AG08396 (cell line): Measurements from ENCODE around the gene LSM4.

Experiments
- DNase-seq: peaks from one replicate; pipeline ENCODE4 v3.0.0; 2012; ENCODE audit warnings: low spot score, mixed read lengths

LSM4 gene

GRCh38 chr19:18278521-18279265, 44.2 kb downstream of the LSM4 start:
- no peak for DNase-seq

- DNase-seq = peak; percentile 90
Measured at GRCh38 chr19:18274781-18275356, 48.0 kb downstream of the LSM4 start.

- no peak for DNase-seq
Measured at GRCh38 chr19:18274219-18274780, 48.6 kb downstream of the LSM4 start, which contains the start of gene IQCN. IQCN (minus strand) TSS chr19:18274452; CDS start chr19:18269478, 4,974 bp downstream.

DNA sequence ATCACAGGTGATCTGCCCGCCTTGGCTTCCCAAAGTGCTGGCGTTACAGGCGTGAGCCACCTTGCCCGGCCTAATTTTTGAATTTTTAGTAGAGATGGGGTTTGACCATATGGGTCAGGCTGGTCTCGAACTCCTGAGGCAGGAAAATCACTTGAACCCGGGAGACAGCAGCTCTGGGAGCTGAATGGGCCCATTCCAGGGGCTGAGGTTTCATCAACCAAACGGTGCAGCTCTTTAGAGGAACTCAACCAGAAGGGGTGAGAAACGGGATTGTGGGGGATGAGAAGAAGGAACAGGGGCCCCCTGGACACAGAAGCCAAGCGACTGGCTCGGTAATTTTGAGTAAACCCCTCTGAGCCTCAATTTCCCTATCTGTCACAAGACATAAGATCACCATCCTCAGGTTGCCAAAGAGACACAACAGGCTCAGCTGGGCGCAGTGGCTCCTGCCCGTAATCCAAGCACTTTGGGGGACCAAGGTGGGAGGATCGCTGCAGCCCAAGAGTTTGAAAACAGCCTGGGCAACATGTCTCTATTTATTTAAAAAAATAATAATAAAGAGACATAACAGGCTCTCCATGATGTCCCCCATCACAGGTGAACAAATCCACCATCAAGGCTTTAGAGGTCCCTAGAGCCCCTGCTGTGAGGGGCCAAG, 49.2 kb downstream of the LSM4 start:
- DNase-seq = no peak

DNA sequence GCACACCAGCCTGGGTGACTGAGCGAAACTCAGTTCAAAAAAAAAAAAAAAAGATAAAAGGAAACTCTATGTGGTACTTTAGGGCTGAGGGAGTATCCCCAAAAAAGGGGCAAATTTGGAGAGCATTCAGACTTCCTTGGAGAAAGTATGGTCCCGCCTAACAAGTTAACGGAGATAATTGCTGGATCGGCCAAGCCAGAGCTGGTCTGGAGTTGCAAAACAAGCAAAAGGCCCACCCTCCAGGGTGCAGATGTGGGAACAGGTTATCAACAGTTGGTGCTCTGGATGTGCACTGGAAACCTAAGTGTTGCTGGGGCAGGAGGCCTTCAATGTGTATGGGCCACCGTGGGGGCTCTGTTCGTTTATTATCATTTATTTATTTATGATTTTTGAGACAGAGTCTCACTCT, 51.4 kb downstream of the LSM4 start:
- DNase-seq = no peak

DNA sequence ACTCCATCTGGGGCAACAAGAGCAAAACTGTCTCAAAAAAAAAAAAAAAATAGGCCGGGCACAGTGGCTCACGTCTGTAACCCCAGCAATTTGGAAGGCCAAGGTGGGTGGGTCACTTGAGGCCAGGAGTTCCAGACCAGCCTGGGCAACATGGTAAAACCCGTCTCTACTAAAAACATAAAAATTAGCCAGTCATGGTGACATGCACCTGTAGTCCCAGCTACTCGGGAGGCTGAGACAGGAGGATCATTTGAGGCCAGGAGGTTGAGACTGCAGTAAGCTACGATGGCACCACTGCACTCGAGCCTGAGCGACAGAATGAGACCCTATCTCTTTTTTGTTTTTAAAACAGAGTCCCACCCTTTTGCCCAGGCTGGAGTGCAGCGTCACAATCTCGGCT, 52.5 kb downstream of the LSM4 start:
- DNase-seq = no peak

DNA sequence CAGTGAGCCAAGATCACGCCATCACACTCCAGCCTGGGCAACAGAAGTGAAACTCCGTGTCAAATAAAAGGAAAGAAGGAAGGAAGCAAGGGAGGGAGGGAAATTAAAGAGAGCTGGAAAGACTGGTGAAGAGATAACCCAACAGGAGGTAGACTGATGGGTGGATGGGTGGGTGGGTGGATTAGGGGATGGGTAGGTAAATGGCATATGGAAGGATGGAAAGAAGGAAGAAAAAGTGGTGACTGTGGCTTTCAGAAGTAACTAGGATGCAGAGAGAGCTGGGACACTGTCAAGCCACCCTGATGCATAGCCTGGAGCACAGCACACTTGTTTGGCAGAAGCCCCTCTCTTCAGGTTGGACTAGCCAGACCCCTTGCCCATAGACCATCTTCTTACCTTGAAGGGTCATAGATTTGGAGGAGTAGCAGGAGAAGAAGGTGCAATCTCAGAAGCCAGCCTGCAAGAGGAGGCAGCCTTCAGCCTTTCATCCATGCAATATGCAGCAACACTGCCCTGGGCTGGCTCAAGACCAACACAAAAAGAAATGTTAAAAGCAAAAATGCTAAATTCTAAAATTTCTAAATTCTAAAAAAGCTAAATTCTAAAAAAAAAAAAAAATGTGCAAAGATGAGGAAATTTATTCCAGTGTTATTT, 53.7 kb downstream of the LSM4 start:
- DNase-seq = no peak

DNA sequence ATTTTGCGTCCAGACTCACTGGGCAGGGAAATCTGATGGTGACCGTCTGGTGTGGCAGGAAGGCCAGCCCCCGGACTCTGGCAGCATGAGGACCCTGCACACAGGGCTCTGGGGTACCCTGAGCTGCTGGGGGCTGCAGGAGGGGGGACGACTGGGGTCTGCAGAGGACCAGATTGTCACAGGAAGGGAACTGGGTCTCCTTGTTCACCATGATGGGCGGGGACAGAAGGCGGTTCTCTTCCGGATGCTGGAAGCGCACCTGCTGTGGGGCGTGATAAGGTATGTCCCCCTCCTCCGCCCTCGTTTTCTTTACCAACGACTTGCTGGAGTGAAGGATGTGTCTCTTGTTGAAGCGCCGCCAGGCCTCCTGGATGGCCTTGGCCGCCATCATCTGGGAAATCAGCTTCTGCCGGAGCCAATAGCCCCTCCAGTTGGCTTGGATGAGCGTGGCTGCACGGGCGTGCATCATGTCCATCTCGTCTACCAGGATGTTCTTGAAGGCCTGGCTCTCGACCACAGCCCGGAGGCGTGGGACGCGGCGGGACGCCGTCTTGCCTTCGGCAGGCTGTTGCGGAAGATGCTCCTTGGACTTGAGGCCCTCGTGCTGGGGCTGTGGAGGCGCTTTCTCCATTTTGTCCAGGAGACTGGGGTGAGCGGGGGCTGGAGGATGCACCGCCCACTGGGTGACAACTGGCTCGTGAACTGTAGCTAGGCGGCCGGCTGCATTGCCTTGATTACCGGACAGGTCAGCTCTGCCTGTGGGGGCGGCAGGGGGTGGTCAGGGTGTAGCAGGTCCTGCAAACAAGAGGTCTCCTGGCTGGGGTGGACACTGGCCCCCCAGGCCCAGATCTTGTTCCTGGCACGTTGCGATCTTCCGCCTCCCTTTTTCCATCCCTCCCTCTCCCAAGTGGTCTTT, 55.8 kb downstream of the LSM4 start:
- DNase-seq = no peak

GRCh38 chr19:18265582-18265981, 57.3 kb downstream of the LSM4 start:
- no peak for DNase-seq

DNA sequence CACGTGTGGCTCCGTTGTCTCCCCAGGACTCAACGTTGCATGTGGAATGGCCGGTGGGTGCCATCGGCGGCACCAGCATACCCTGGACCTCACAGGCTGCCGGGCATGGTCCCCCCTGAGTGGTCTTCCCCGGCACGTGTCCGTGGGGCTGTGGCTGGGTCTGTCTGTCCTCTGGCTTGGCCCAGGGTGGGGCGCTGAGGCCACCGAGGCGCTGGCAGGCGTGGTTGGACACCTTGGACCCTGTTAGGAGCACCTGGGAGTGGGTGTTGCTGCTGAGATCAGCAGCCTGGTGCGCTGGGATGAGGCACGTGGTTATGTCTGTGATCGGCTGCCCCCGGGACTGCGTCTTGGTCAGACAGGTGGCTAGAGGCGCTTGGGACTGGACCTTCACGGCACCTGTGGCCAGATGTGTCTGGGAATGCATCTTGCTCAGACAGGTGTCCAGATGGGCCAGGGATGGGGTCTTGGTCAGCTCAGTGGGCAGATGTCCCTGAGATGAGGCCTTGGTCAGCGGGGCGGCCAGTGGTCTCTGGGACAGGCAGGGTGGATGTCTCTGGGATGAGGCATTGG, 57.8 kb downstream of the LSM4 start:
- no peak for DNase-seq

DNA sequence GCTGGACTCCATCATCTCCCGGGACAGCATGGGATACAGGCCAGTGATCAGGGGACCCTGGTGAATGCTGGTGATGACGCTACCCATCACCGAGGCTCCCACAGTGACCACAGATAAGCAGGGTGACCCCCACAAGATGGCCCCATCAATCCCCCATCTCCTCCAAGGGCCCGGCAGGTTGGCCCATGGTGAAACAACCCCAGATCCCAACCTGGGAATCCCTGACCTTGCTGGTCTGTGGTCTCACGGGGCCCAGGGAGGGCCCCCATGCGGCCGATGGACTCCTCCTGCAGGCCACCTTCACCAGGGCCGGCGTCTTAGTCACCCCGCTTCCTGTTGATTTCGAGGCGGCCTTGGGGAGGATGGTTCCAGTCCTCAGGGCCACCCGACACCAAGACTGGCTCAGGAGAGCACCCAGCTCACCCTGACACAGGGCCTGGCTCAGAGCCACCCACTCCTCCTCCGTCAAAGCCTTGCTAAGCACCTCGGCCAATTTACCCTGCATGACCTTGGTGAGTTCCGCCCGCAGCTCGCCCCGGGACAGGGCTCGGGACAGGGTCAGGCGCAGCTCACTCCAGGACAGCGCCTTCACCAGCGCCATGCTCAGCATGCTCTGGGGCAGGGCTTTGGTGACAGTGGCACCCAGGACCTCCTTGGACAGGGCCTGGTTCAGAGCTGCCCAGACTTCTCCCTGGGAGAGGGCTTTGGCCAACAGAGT, 58.6 kb downstream of the LSM4 start:
- no peak for DNase-seq

- DNase-seq = no peak
Measured at GRCh38 chr19:18263324-18264136, 59.3 kb downstream of the LSM4 start.

DNA sequence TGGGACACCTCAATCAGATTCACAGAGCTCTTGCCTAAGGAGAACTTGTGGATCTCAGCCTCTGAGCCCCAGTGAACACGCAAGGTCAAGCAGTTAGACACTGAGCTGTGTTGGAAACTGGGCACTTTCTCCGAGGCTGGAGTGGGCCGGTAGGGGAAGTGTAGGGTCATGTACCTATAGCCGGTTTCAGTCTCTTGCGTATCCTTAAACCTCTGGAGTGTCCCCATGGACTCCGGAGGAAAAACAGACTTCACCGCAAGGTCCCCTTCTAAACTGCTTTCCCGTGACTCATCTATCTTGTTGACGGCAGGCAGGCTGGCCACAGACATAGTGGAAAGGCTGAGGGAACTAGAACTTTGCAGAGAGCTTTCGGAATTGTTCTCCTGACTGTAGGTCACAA, 60.0 kb downstream of the LSM4 start:
- DNase-seq = no peak

DNA sequence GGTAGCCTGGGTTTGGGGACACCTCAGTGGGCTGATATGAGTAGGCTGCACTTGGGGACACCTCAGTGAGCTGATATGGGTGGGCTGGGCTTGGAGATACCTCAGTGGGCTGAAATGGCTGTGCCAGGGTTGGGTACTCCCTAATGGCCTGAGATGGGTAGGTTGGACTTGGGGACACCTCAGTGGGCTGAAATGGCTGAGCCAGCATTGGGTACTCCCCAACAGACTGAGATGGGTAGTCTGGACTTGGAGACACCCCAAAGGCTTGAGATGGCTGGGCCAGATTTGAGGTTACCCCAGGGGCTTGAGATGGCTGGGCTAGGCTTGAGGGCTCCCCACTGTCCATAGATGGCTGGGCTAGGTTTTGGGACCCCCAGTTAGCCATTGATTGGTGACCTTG, 60.7 kb downstream of the LSM4 start:
- no peak for DNase-seq

DNA sequence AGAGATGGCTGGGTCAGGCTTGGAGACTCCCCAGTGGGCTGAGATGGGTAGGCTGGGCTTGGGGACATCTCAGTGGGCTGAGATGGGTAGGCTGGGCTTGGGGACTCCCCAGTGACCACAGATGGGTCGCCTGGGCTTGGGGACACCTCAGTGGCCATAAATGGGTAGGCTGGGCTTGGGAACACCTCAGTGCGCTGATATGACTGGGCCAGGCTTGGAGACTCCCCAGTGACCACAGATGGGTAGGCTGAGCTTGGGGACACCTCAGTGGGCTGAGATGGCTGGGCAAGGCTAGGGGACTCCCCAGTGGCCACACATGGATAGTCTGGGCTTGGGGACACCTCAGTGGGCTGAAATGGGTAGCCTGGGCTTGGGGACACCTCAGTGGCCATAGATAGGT, 61.4 kb downstream of the LSM4 start:
- DNase-seq = no peak

DNA sequence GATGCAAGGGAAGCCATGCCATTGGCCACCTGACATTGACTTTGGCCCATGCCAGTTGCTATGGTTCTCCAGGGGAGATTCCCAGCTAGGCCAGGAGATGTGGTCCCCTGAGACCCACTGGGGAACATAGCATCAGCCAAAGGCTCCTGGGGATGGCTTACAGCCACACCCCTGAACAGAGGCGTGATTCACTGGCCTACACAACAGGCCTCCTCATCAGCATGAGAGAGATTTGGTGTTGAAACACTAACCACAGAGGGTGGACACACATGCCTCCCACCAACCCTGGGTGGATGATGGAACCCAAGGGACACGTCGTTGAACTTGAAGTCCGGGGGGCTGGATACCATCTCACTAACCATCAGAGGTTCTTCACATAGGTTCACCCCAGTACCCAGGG, 63.0 kb downstream of the LSM4 start:
- DNase-seq = no peak

DNA sequence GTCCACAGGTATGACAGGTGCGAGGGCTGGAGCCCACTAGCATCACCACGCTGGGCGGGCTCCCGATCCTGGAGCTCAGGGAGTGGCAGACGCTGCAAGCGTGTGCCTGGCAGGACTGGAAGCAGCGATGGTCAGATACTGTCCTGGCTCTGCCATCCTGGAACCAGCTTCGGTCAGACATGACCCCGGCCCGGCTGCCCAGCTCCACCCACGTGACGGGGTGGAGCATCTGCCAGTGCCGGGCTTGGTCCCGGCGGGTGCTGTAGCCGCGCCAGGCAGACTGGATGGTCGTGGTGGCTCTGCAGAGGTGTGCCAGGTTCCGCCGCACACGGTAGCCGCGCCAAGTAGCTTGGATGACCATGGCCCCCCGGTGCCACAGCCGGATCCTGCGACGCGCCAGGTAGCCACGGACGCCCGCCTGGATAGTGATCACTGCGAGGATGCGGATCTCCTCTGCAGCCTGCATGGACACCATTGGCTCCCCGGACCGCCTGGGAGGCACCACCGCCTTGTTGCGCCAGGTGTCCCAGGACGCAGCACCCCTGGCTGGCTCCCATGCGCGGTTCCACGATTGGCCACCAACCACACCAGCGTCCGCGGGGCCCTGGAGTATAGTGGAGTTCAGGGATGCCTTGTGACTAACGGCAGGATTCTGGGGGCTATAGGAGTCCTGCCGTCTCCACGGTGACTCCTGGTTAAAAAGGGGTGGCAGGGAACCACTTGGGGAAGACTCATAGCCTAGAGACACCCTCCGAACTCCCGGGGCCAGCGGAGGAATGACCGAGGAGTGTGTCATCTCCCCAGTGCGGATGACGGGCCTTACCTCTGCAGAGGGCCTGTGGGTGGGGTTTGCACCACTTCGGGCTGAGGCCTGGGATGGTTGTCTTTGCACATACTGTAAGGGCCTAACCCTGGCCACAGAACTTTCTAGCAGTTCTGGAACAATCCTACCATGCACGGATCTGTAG, 65.1 kb downstream of the LSM4 start:
- no peak for DNase-seq
